Amygdala (tissue), 56 donors: ENCODE measurements around the gene NUDT13.

Experiments used
- DNase-seq, 56 donors: peaks; one replicate each; lab custom pipeline; 2025; lab: John Stamatoyannopoulos, UW

Gene NUDT13

GRCh38 chr10:73110345-73110849, at the start of gene NUDT13:
Gene NUDT13, plus strand, starts transcription at chr10:73110455. Its CDS starts 3,911 bp downstream, at chr10:73114366.
- peak in 52 of 56 donors; percentile 1 to 86 (median 50) for DNase-seq

GRCh38 chr10:73060738-73061635, 49.3 kb upstream of the NUDT13 start:
- no peak for DNase-seq

- no peak for DNase-seq
Observed at GRCh38 chr10:73061743-73062142, 48.5 kb upstream of the NUDT13 start.

GRCh38 chr10:73065441-73065840, 44.8 kb upstream of the NUDT13 start:
- no peak for DNase-seq

- no peak for DNase-seq
Observed at GRCh38 chr10:73073627-73074026, 36.6 kb upstream of the NUDT13 start.

- no peak for DNase-seq
Observed at GRCh38 chr10:73075829-73076228, 34.4 kb upstream of the NUDT13 start.

- peak in 34 of 56 donors; percentile 2 to 83 (median 22) for DNase-seq
Observed at GRCh38 chr10:73076360-73077183, 33.7 kb upstream of the NUDT13 start.

- no peak for DNase-seq
Observed at GRCh38 chr10:73079779-73080541, 30.3 kb upstream of the NUDT13 start.

- DNase-seq, result no peak
Observed at GRCh38 chr10:73083221-73083620, 27.0 kb upstream of the NUDT13 start.

GRCh38 chr10:73084209-73084608, 26.0 kb upstream of the NUDT13 start:
- no peak for DNase-seq

GRCh38 chr10:73086816-73087215, 23.4 kb upstream of the NUDT13 start:
- no peak for DNase-seq

- no peak for DNase-seq
Observed at GRCh38 chr10:73088304-73088703, 22.0 kb upstream of the NUDT13 start.

GRCh38 chr10:73092830-73093229, 17.4 kb upstream of the NUDT13 start:
- no peak for DNase-seq

- no peak for DNase-seq
Observed at GRCh38 chr10:73093922-73094850, 16.1 kb upstream of the NUDT13 start.

- no peak for DNase-seq
Observed at GRCh38 chr10:73094986-73095480, 15.2 kb upstream of the NUDT13 start.

GRCh38 chr10:73095481-73096021, 14.7 kb upstream of the NUDT13 start:
- DNase-seq, result peak in 32 of 56 donors; percentile 1 to 52 (median 18)

- peak in 44 of 56 donors; percentile 13 to 73 (median 48) for DNase-seq
Observed at GRCh38 chr10:73096041-73096448, 14.2 kb upstream of the NUDT13 start.

GRCh38 chr10:73096449-73097304, 13.6 kb upstream of the NUDT13 start, which contains the start of gene P4HA1:
Gene P4HA1, minus strand, starts transcription at chr10:73096866. Its CDS starts 21,983 bp downstream, at chr10:73074883.
- DNase-seq, result peak; percentile 82 to 100 (median 98)
